GM12892 (cell line): ENCODE data around the gene AMZ2.

Experiments used
- POLR2AphosphoS5 ChIP-seq: IDR thresholded peaks from 2 replicates; pipeline ENCODE4 v1.6.1; 2011; ENCODE audit warnings: low read depth, low read length, control low read depth
- TAF1 ChIP-seq: IDR thresholded peaks from 2 replicates; pipeline ENCODE4 v1.6.1; 2011; ENCODE audit warnings: low read depth, mild to moderate bottlenecking, control low read depth, low read length, borderline replicate concordance

DNA sequence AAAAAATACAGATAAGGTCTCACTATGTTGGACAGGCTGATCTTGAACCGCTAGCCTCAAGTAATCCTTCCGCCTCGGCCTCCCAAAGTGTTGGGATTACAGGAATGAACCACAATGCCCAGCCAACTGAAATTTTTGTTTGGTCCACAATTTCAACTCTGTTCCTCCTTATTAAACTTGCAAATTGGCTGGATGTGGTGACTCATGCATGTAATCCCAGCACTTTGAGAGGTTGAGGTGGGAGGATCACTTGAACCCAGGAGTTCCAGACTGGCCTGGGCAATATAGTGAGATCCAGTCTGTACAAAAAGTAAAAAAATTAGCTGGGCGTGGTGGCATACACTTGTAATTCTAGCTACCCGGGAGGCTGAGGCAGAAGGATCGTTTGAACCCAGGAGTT lies 56.9 kb downstream of the AMZ2 start:
- TF ChIP-seq POLR2AphosphoS5, result no peak
- no peak for TF ChIP-seq TAF1
